Measurements from ENCODE around the gene FARP1.

DNA sequence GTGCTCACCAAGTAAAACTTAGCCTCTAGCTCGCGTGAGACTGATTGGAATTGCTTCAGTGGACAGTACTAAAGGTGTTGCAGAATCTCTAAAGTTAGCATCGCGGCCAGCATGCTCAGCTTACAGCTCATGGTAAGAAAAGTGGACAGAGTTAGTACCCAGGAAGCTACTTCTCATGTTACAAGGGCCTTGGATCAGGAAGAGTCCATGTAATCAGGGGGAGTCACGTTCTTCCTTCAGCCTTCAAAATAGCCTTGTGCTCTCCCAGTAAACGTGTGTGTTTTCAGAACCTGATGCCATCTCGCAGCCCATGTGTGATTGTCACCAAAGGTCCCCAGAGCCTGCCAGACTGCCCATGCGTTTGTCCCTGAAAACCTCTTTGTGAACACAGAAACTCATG is 230.0 kb downstream of the FARP1 start:
- TF ChIP-seq ATF2 (tag by site-specific recombination; IDR thresholded peaks at IDR 0.05; ENCODE audit: low read depth) (no peak), CTCF (tag by site-specific recombination; IDR thresholded peaks at IDR 0.05) (no peak), OVOL3 (tag by site-specific recombination; IDR thresholded peaks at IDR 0.05) (no peak), ZNF146 (tag by site-specific recombination; IDR thresholded peaks at IDR 0.05) (no peak), MYNN (tag by site-specific recombination; IDR thresholded peaks at IDR 0.05; ENCODE audit: borderline replicate concordance) (no peak), ZFP41 (tag by site-specific recombination; IDR thresholded peaks at IDR 0.05; ENCODE audit: borderline replicate concordance) (no peak), ZNF23 (tag by site-specific recombination; IDR thresholded peaks at IDR 0.05; ENCODE audit: borderline replicate concordance) (no peak), ZNF214 (tag by site-specific recombination; IDR thresholded peaks at IDR 0.05; ENCODE audit: borderline replicate concordance) (no peak)
- TF ChIP-seq, protein P1, sequence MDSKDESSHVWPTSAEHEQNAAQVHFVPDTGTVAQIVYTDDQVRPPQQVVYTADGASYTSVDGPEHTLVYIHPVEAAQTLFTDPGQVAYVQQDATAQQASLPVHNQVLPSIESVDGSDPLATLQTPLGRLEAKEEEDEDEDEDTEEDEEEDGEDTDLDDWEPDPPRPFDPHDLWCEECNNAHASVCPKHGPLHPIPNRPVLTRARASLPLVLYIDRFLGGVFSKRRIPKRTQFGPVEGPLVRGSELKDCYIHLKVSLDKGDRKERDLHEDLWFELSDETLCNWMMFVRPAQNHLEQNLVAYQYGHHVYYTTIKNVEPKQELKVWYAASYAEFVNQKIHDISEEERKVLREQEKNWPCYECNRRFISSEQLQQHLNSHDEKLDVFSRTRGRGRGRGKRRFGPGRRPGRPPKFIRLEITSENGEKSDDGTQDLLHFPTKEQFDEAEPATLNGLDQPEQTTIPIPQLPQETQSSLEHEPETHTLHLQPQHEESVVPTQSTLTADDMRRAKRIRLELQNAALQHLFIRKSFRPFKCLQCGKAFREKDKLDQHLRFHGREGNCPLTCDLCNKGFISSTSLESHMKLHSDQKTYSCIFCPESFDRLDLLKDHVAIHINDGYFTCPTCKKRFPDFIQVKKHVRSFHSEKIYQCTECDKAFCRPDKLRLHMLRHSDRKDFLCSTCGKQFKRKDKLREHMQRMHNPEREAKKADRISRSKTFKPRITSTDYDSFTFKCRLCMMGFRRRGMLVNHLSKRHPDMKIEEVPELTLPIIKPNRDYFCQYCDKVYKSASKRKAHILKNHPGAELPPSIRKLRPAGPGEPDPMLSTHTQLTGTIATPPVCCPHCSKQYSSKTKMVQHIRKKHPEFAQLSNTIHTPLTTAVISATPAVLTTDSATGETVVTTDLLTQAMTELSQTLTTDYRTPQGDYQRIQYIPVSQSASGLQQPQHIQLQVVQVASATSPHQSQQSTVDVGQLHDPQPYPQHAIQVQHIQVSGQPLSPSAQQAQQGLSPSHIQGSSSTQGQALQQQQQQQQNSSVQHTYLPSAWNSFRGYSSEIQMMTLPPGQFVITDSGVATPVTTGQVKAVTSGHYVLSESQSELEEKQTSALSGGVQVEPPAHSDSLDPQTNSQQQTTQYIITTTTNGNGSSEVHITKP (tag by site-specific recombination; IDR thresholded peaks at IDR 0.05), result no peak
